Effector memory CD4-positive, alpha-beta T cell (primary cell): Measurements from ENCODE around the gene BCL11B.
"Not testable (repeated sequence)": the region's sequence is repeated elsewhere in the genome, so short reads cannot be mapped to it uniquely, and the experiment has no call there.

Source experiments
- DNase-seq, 3 donors: peaks; one replicate each; pipeline ENCODE4 v3.0.0-alpha.2; 2020
- H3K27ac ChIP-seq: 2 replicates; pipeline ENCODE4 v1.7.0; 2013; ENCODE audit warnings: mild to moderate bottlenecking, low read length, moderate library complexity; ENCODE audit not compliant: insufficient read depth, poor library complexity, severe bottlenecking
- H3K27me3 ChIP-seq: replicated peaks from 2 replicates; pipeline ENCODE4 v1.7.0; 2013; ENCODE audit warnings: mild to moderate bottlenecking, low read length; ENCODE audit not compliant: insufficient read depth, control insufficient read depth, poor library complexity, severe bottlenecking
- H3K36me3 ChIP-seq: 2 replicates; pipeline ENCODE4 v1.7.0; 2013; ENCODE audit warnings: mild to moderate bottlenecking, low read length, moderate library complexity; ENCODE audit not compliant: control insufficient read depth, insufficient read depth
- H3K4me1 ChIP-seq: 2 replicates; pipeline ENCODE4 v1.7.0; 2013; ENCODE audit warnings: low read length, mild to moderate bottlenecking; ENCODE audit not compliant: control insufficient read depth, insufficient read depth, poor library complexity, severe bottlenecking
- H3K4me3 ChIP-seq: 2 replicates; pipeline ENCODE4 v1.7.0; 2013; ENCODE audit warnings: low read length, low read depth, mild to moderate bottlenecking; ENCODE audit not compliant: insufficient read depth, poor library complexity, severe bottlenecking
- H3K9me3 ChIP-seq: 2 replicates; pipeline ENCODE4 v1.7.0; 2013; ENCODE audit warnings: mild to moderate bottlenecking, low read length, moderate library complexity; ENCODE audit not compliant: control insufficient read depth

BCL11B gene

DNA sequence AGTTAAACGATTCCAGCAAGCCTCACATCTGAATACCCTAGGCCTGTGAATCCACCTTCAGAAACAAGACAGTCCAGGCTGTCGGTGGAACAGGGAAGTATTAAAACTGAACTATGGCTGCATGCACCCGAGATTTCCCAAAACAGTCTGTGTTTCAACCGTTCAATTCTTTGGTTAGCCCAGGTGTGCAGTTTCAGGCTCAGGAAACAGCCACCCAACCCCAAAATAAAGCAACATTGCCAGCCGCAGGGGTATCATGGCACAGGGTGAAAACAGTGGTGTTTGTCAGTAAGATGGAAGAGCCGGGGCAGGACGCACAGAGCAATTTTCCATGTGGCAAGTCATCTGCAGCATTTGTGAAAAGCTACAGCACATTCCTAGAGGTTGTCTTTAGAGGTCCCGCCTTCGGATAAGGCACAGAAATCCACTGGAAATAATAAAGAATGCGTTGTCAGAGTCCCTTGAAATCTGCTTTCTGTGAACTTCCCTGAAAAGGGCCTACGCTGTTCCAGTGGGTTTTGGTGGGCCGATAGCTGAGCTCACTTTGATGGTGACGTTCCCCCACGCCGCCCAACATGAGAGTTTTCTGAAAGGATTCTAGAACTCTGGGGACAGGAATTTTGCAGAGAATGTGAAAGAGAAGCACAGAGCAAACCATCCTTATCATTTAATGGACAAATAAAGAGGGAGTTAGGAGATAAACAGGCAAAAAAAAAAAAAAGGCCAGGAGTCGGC is 84.9 kb downstream of the BCL11B start:
- DNase-seq = no peak
- no peaks in the 10 kb centered on the region for H3K27me3 ChIP-seq
- peak overlapping the region; percentile 13 for H3K4me3 ChIP-seq
- peak overlapping the region; percentile 88 for H3K27ac ChIP-seq
- peaks cover 20% of the 10 kb centered on the region for H3K36me3 ChIP-seq
- H3K4me1 ChIP-seq = peaks cover 88% of the 10 kb centered on the region
- no peaks in the 10 kb centered on the region for H3K9me3 ChIP-seq

DNA sequence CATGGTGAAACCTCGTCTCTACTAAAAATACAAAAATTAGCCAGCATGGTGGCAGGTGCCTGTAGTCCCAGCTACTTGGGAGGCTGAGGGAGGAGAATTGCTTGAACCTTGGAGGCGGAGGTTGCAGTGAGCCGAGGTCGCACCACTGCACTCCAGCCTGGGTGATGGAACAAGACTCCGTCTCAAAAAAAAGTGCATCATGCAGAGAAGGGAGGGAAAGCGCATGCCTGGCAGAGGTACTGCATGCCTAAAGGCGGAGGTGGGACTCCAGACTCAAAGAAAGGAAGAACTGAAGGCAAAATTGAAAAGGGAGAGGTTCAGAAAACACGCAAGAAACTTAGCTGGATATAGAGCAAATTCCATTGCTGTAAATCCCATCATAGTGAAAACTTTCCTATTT is 85.7 kb downstream of the BCL11B start:
- peaks cover 25% of the 10 kb centered on the region for H3K36me3 ChIP-seq
- not testable (repeated sequence) for H3K27ac ChIP-seq, H3K9me3 ChIP-seq, DNase-seq, H3K27me3 ChIP-seq, H3K4me3 ChIP-seq
- peaks cover 93% of the 10 kb centered on the region for H3K4me1 ChIP-seq

DNA sequence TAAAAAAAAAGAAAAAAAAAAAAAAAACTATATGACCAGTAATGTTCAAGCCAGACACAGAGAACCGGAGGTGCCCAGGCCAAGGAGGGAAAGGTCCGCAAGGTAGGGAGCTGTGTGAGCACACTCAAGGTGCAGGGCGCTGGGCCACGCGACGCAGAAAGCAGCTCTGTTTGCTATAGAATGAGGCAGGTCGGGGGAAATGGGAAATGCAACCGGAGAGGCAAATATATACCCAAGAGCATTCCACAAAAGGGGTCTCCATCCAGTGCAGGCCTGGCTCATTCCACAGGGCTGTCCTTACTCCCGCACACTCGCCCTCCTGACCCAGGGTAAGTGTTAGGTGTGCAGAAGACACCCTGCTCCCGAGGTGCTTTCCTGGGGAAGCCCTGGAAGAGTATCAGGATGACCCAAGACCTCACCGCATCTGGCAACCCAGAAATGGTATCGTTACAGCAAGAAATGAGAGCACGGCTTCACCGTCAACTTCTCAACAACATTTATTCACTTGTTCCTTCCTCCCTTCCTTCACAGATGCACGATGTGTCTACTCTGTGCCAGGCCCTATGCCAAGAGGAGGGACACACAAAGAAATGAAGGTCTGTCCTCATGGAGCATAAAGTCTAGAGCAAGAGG is 86.4 kb downstream of the BCL11B start:
- Histone ChIP-seq H3K36me3 (peaks cover 25% of the 10 kb centered on the region), H3K27me3 (no peaks in the 10 kb centered on the region), H3K4me1 (peaks cover 93% of the 10 kb centered on the region), H3K9me3 (no peaks in the 10 kb centered on the region), H3K4me3 (no peak overlapping the region), H3K27ac (peak overlapping the region; percentile 51)
- DNase-seq = no peak

DNA sequence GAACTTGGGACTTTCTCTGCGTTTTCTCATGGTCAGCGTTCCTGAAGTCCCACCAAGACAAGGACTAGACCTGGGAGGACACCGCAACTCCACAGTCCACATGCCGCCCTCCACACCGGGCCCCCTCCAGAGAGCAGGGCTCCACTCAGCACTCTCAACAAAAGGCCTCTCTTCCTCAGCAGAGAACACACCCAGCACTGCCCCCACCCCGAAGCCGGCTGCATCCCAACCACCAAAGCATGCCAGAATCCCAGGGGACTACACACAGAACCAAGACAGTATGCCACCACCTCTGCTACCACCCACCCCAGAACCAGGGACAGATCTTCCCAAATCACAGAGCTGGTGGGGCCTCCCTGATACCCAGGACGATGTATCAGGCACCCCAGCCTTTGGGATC is 88.3 kb downstream of the BCL11B start:
- Histone ChIP-seq H3K4me1 (peaks cover 88% of the 10 kb centered on the region), H3K27ac (peak overlapping the region; percentile 51), H3K4me3 (no peak overlapping the region), H3K9me3 (no peaks in the 10 kb centered on the region), H3K27me3 (no peaks in the 10 kb centered on the region), H3K36me3 (peaks cover 29% of the 10 kb centered on the region)
- DNase-seq = no peak

DNA sequence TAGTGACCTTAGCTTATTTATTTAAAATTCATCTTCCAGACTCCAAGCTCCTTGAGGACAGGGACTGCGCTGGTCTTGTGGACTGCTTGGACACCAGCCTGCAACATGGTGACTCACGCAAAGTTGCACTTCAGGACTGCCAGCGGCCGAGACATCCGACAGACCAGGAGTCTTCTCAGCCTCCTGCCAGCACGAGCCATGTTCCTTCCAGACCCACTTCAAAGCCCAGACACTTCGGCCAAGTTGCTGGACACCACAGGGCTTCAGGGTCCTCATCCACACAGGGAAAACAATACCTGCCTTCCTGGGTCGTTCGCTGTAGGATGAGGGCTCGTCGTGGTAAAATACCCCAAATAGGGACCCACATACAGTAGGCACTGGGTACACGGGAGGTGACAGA is 88.7 kb downstream of the BCL11B start:
- H3K4me3 ChIP-seq = no peak overlapping the region
- DNase-seq = no peak
- peaks cover 88% of the 10 kb centered on the region for H3K4me1 ChIP-seq
- peaks cover 33% of the 10 kb centered on the region for H3K36me3 ChIP-seq
- H3K9me3 ChIP-seq = no peaks in the 10 kb centered on the region
- H3K27me3 ChIP-seq = no peaks in the 10 kb centered on the region
- peak overlapping the region; percentile 51 for H3K27ac ChIP-seq

DNA sequence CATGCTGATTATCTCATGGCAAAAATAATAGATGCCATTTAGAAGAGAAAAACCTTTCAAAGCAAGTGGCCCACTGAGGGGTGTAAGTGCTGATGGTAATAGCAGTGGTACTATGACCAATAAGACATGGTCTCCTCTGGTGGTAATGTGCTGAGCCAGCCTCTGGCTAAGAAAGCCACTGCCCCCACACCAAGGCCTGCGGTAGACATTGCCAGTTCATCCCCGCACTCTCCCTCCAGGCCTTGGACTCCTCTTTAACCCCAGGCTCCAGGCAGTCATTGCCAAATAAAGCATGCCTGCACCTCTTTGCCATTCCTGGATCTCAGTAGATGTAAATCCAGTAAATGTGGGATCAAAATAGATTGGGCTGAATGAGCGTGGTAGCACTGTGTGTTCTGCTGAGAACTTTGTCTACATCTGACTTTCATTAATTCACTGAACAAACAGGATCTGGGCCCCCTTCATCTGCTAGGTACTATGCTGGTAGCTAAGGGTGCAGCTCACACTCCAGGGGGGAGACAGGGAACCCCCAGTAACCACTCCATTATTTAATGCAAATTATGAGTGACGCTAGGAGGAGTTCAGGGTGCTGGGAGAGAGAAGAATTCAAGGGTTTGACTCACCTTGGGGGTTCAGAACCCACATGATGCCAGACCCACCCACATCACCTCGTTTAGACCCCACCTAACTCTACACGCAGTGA is 89.3 kb downstream of the BCL11B start:
- Histone ChIP-seq H3K27ac (peak overlapping the region; percentile 57), H3K9me3 (no peaks in the 10 kb centered on the region), H3K36me3 (peaks cover 39% of the 10 kb centered on the region), H3K4me1 (peaks cover 83% of the 10 kb centered on the region), H3K4me3 (peak overlapping the region; percentile 7), H3K27me3 (no peaks in the 10 kb centered on the region)
- DNase-seq = no peak

DNA sequence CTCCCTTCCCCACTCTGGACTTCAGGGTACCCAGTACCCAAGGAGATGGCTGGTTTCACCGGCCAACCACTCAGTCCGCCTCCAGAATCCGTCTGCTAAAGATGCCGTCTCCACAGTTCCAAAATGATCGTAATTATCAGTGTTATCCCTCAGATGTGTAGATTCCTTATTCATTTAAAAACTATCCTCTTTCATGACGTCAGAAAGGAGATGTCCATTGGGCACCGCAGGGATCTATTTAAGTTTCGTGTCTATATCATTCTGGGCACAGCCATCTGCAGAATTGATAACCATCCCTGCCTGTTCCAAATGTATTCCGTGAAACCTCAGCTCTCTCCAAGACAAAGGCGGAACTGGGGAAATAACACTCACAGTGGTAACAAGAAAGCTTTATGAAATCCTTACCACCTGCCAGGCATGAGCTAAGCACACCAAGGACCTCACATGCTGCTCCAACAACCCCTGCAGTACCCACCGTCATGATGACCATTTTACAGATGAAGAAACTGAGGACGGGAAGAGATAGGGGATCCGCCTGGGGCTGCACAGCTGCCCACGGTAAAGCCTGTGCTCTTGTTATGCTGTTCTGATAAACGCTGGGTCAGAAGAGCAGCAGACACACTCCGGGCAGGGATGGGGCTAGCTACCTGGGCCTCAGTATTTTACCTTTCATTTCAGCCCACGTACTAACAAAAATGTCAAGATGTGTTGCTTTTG is 90.0 kb downstream of the BCL11B start:
- Histone ChIP-seq H3K27ac (peak overlapping the region; percentile 57), H3K9me3 (no peaks in the 10 kb centered on the region), H3K4me3 (no peak overlapping the region), H3K4me1 (peaks cover 76% of the 10 kb centered on the region), H3K27me3 (no peaks in the 10 kb centered on the region), H3K36me3 (peaks cover 46% of the 10 kb centered on the region)
- no peak for DNase-seq

DNA sequence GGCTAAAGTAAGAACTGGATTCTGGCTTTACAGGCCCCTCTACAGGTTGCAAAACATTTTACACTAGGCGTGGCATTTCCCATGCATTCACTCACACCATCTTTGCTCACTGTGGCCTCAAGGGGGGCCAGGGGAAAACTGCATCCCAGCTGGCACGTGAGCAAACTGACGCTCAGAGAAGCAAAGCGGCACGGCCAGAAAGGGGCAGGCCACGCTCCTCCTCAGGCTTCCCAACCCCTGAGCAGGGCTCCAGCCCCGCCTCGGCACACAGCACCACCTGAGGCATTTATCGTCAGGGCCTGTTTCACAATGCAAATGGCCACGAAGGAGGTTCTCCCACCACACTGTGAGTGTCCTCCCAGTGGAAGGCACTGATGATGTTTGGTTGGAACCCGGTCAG is 90.8 kb downstream of the BCL11B start:
- no peaks in the 10 kb centered on the region for H3K27me3 ChIP-seq
- peaks cover 53% of the 10 kb centered on the region for H3K36me3 ChIP-seq
- DNase-seq = no peak
- H3K9me3 ChIP-seq = no peaks in the 10 kb centered on the region
- H3K4me3 ChIP-seq = no peak overlapping the region
- H3K4me1 ChIP-seq = peaks cover 69% of the 10 kb centered on the region
- peak overlapping the region; percentile 57 for H3K27ac ChIP-seq

DNA sequence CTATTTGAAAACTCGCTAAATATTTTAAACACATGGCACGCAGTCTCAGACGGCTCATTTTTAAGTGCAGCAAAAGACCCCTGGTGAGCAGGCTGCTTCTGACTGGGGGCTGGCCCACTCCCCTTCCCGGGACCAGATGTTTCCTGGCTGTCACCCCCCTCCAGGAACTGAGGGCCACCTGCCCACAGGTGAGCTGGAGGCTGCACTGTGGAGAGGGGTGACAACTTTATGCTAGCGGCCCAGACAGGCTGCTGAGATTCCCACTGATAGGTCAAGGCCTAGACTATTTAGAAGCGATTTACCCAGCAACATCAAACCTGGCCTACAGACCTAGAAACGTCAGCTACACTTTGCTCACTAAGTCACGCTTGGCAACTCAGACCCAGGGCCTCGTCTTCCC is 92.1 kb downstream of the BCL11B start:
- H3K9me3 ChIP-seq = no peaks in the 10 kb centered on the region
- H3K36me3 ChIP-seq = peaks cover 66% of the 10 kb centered on the region
- H3K4me3 ChIP-seq = no peak overlapping the region
- no peak for DNase-seq
- H3K27ac ChIP-seq = peak overlapping the region; percentile 57
- no peaks in the 10 kb centered on the region for H3K27me3 ChIP-seq
- peaks cover 58% of the 10 kb centered on the region for H3K4me1 ChIP-seq
